EL (cell line): ENCODE data around the gene CFAP74.

Experiments
- DNase-seq: peaks from one replicate; pipeline ENCODE4 v3.0.0-alpha.2; 2016

CFAP74 gene

GRCh38 chr1:1926886-1927660 is 76.5 kb downstream of the CFAP74 start:
- no peak for DNase-seq

- DNase-seq: no peak
Observed at GRCh38 chr1:1926346-1926811, 77.2 kb downstream of the CFAP74 start.

GRCh38 chr1:1925437-1926345 is 77.9 kb downstream of the CFAP74 start:
- DNase-seq: no peak

GRCh38 chr1:1924849-1925248 is 78.7 kb downstream of the CFAP74 start:
- DNase-seq: no peak

GRCh38 chr1:1924386-1924785 is 79.2 kb downstream of the CFAP74 start:
- DNase-seq: no peak

- no peak for DNase-seq
Observed at GRCh38 chr1:1922956-1923833, 80.4 kb downstream of the CFAP74 start.

GRCh38 chr1:1922702-1922955 is 81.0 kb downstream of the CFAP74 start:
- no peak for DNase-seq

GRCh38 chr1:1921901-1922701 is 81.5 kb downstream of the CFAP74 start:
- DNase-seq: no peak

GRCh38 chr1:1921459-1921862 is 82.1 kb downstream of the CFAP74 start:
- DNase-seq: no peak

GRCh38 chr1:1920608-1921458 is 82.8 kb downstream of the CFAP74 start:
- no peak for DNase-seq

GRCh38 chr1:1920057-1920607 is 83.5 kb downstream of the CFAP74 start:
- no peak for DNase-seq

- DNase-seq: peak; percentile 96
Observed at GRCh38 chr1:1919304-1920056, 84.1 kb downstream of the CFAP74 start.

GRCh38 chr1:1918901-1919303 is 84.7 kb downstream of the CFAP74 start, which contains the start of gene TMEM52:
Gene TMEM52 (minus strand): TSS chr1:1919279. CDS start chr1:1919265, 14 bp downstream.
- no peak for DNase-seq

- DNase-seq: no peak
Observed at GRCh38 chr1:1917995-1918900, 85.3 kb downstream of the CFAP74 start.

GRCh38 chr1:1917304-1917976 is 86.1 kb downstream of the CFAP74 start:
- no peak for DNase-seq

- no peak for DNase-seq
Observed at GRCh38 chr1:1916851-1917251, 86.7 kb downstream of the CFAP74 start.

GRCh38 chr1:1915911-1916840 is 87.4 kb downstream of the CFAP74 start:
- DNase-seq: no peak
